ENCODE data around the gene CPXM1. TPM values are rescaled to one million over a fixed set of nuclear protein-coding genes. Genes with fewer than 3 reads are reported as not detected.

CPXM1 gene
- polyA plus RNA-seq, 1 donor (not counting 4 experiments of a cell fraction or from before 2014, with no cell fraction given): not detected

GRCh38 chr20:2760952-2761305 is 39.5 kb downstream of the CPXM1 start:
- dilution Hi-C loops (cut with MboI; ENCODE audit: extremely low pct_ligation_motif_present, low sequenced_read_pairs): no loop called here
- TF ChIP-seq EZH2 (IDR thresholded peaks at IDR 0.05; ENCODE audit: low read length): no peak
- TF ChIP-seq CTCF (optimal IDR thresholded peaks at IDR 0.05 in 1 of 3, IDR thresholded peaks at IDR 0.05 in 1 of 3, conservative IDR thresholded peaks at IDR 0.05 in 1 of 3; ENCODE audit: extremely low read depth in 1 of 3, insufficient read depth in 2 of 3, low read length in 3 of 3): no peak
- no peak for FAIRE-seq

GRCh38 chr20:2760297-2760951 is 40.0 kb downstream of the CPXM1 start:
- Histone ChIP-seq H3K36me3 (ENCODE audit: control insufficient read depth in 2 of 2, extremely low read depth in 1 of 2, insufficient read depth in 2 of 2, low read length in 2 of 2) (no peaks in the 10 kb centered on the region), H3K9me3 (ENCODE audit: control insufficient read depth, low read depth, low read length) (no peaks in the 10 kb centered on the region), H3K4me2 (ENCODE audit: control insufficient read depth, extremely low read depth, insufficient read depth, low read depth, low read length) (no peak overlapping the region), H2AFZ (ENCODE audit: control insufficient read depth, low read length) (no peak overlapping the region), H3K27me3 (ENCODE audit: control insufficient read depth, extremely low read depth, insufficient read depth, low read length) (peaks cover 32% of the 10 kb centered on the region), H4K20me1 (ENCODE audit: control insufficient read depth, extremely low read depth, insufficient read depth, low read length) (no peaks in the 10 kb centered on the region), H3K9ac (ENCODE audit: control insufficient read depth, extremely low read depth, insufficient read depth, low read length) (no peak overlapping the region), H3K4me3 (ENCODE audit: control insufficient read depth in 2 of 3, extremely low read depth in 1 of 3, insufficient read depth in 2 of 3, low read depth in 1 of 3, low read length in 3 of 3) (no peak overlapping the region), H3K4me1 (ENCODE audit: control insufficient read depth, extremely low read depth, insufficient read depth, low read length) (no peaks in the 10 kb centered on the region), H3K27ac (ENCODE audit: control insufficient read depth, insufficient read depth, low read length) (no peak overlapping the region), H3K9me1 (ENCODE audit: control insufficient read depth, extremely low read depth, insufficient read depth, low read length) (no peaks in the 10 kb centered on the region), H3K79me2 (ENCODE audit: control insufficient read depth, insufficient read depth, low read length) (no peaks in the 10 kb centered on the region)
- TF ChIP-seq EZH2 (IDR thresholded peaks at IDR 0.05; ENCODE audit: low read length) (no peak), CTCF (optimal IDR thresholded peaks at IDR 0.05 in 1 of 3, IDR thresholded peaks at IDR 0.05 in 1 of 3, conservative IDR thresholded peaks at IDR 0.05 in 1 of 3; ENCODE audit: extremely low read depth in 1 of 3, insufficient read depth in 2 of 3, low read length in 3 of 3) (no peak)
- no peak for FAIRE-seq
- DNase-seq (ENCODE audit: low read depth, low spot score): no peak
- dilution Hi-C loops (cut with MboI; ENCODE audit: extremely low pct_ligation_motif_present, low sequenced_read_pairs): no loop called here

More at GRCh38 chr20:2760952-2761305, 39.5 kb downstream of the CPXM1 start:
- Histone ChIP-seq H3K79me2 (ENCODE audit: control insufficient read depth, insufficient read depth, low read length) (no peaks in the 10 kb centered on the region), H4K20me1 (ENCODE audit: control insufficient read depth, extremely low read depth, insufficient read depth, low read length) (no peaks in the 10 kb centered on the region), H3K9me3 (ENCODE audit: control insufficient read depth, low read depth, low read length) (no peaks in the 10 kb centered on the region), H3K4me3 (ENCODE audit: control insufficient read depth in 2 of 3, extremely low read depth in 1 of 3, insufficient read depth in 2 of 3, low read depth in 1 of 3, low read length in 3 of 3) (no peak overlapping the region), H3K9ac (ENCODE audit: control insufficient read depth, extremely low read depth, insufficient read depth, low read length) (no peak overlapping the region), H3K9me1 (ENCODE audit: control insufficient read depth, extremely low read depth, insufficient read depth, low read length) (no peaks in the 10 kb centered on the region), H3K27ac (ENCODE audit: control insufficient read depth, insufficient read depth, low read length) (no peak overlapping the region), H3K4me1 (ENCODE audit: control insufficient read depth, extremely low read depth, insufficient read depth, low read length) (no peaks in the 10 kb centered on the region), H3K36me3 (ENCODE audit: control insufficient read depth in 2 of 2, extremely low read depth in 1 of 2, insufficient read depth in 2 of 2, low read length in 2 of 2) (no peaks in the 10 kb centered on the region), H3K27me3 (ENCODE audit: control insufficient read depth, extremely low read depth, insufficient read depth, low read length) (peaks cover 30% of the 10 kb centered on the region), H2AFZ (ENCODE audit: control insufficient read depth, low read length) (no peak overlapping the region), H3K4me2 (ENCODE audit: control insufficient read depth, extremely low read depth, insufficient read depth, low read depth, low read length) (no peak overlapping the region)
- DNase-seq (ENCODE audit: low read depth, low spot score): no peak

Measured in keratinocyte (primary cell).